Left lobe of liver (tissue), 2 donors: Measurements from ENCODE around the gene PHYH. TPM values are rescaled to one million over a fixed set of nuclear protein-coding genes. Genes with fewer than 3 reads are reported as not detected.
A peak's percentile ranks its signal among the peaks of the same experiment; 100 is the strongest.
"Not testable (repeated sequence)": the region's sequence is repeated elsewhere in the genome, so short reads cannot be mapped to it uniquely, and the experiment has no call there.

ENCODE experiments used
- ATAC-seq: fragments of 200-7000 bp; cut with Tn5 transposase; one replicate; pipeline ENCODE4 v1.9.1; 2020; ENCODE audit warnings: mild to moderate bottlenecking, moderate library complexity
- DNase-seq: peaks from one replicate; pipeline ENCODE4 v3.0.0-alpha.2; 2020; ENCODE audit warnings: low spot score
- total RNA-seq: library from RNA; stranded (reverse); gene quantifications from one replicate; pipeline ENCODE4 v1.2.1, GENCODE V29; 2021
- donor health status: DM: no; HTN: no; CAD: no; lungs with moderate emphysema.
- donor health status: DM: no; HTN: yes; CAD: no.

Gene PHYH
- total RNA-seq: 140 TPM

- DNase-seq: peak; percentile 99
- peak; percentile 84 for ATAC-seq
These were observed at the start of gene PHYH for GRCh38 chr10:13299437-13300287. TSS of gene PHYH (minus strand) at chr10:13300064. CDS start at chr10:13300042, 22 bp downstream.

GRCh38 chr10:13348216-13349017 lies 48.6 kb upstream of the PHYH start, which contains the start of gene SEPHS1:
TSS of gene SEPHS1 (minus strand) at chr10:13348293. CDS start at chr10:13344950, 3,343 bp downstream.
- peak; percentile 92 for DNase-seq
- ATAC-seq: peak; percentile 82

- DNase-seq (peak; percentile 84), ATAC-seq (peak; percentile 69)
These were observed 47.8 kb upstream of the PHYH start for GRCh38 chr10:13347500-13348156.

- ATAC-seq (peak; percentile 7), DNase-seq (no peak)
These were observed 47.2 kb upstream of the PHYH start for GRCh38 chr10:13347043-13347499.

- no peak for DNase-seq
- no peak for ATAC-seq
These were observed 46.6 kb upstream of the PHYH start for GRCh38 chr10:13346283-13347042.

- DNase-seq: no peak
- ATAC-seq: no peak
These were observed 40.9 kb upstream of the PHYH start for GRCh38 chr10:13340626-13341376.

GRCh38 chr10:13340068-13340467 lies 40.2 kb upstream of the PHYH start:
- DNase-seq: no peak
- no peak for ATAC-seq

GRCh38 chr10:13338390-13339110 lies 38.7 kb upstream of the PHYH start:
- DNase-seq (no peak), ATAC-seq (peak; percentile 29)

- DNase-seq (no peak), ATAC-seq (peak; percentile 76)
These were observed 37.9 kb upstream of the PHYH start for GRCh38 chr10:13337827-13338196.

GRCh38 chr10:13337128-13337826 lies 37.4 kb upstream of the PHYH start:
- DNase-seq (no peak), ATAC-seq (no peak)

- no peak for DNase-seq
These were observed 36.0 kb upstream of the PHYH start for GRCh38 chr10:13335881-13336280.

GRCh38 chr10:13334556-13334955 lies 34.7 kb upstream of the PHYH start:
- ATAC-seq (no peak), DNase-seq (no peak)

More at GRCh38 chr10:13335881-13336280, 36.0 kb upstream of the PHYH start:
- no peak for ATAC-seq

- DNase-seq: no peak
- ATAC-seq: no peak
These were observed 31.8 kb upstream of the PHYH start for GRCh38 chr10:13331646-13332045.

- not testable (repeated sequence) for ATAC-seq
These were observed 31.1 kb upstream of the PHYH start for GRCh38 chr10:13330980-13331379.

GRCh38 chr10:13329565-13329964 lies 29.7 kb upstream of the PHYH start:
- ATAC-seq (no peak), DNase-seq (no peak)

More at GRCh38 chr10:13330980-13331379, 31.1 kb upstream of the PHYH start:
- not testable (repeated sequence) for DNase-seq

- no peak for ATAC-seq
- DNase-seq: no peak
These were observed 28.7 kb upstream of the PHYH start for GRCh38 chr10:13328613-13329012.

GRCh38 chr10:13328126-13328525 lies 28.3 kb upstream of the PHYH start:
- DNase-seq (no peak), ATAC-seq (no peak)

GRCh38 chr10:13327534-13327933 lies 27.7 kb upstream of the PHYH start:
- no peak for ATAC-seq
- no peak for DNase-seq
